HepG2 (cell line): ENCODE results near the gene ABCG5. TPM values are rescaled to one million over a fixed set of nuclear protein-coding genes. Genes with fewer than 3 reads are reported as not detected.

ENCODE experiments used
- ASH2L ChIP-seq: fragments of 300-600, 200-600 bp; sonication (generic); IDR thresholded peaks from 2 replicates; pipeline ENCODE4 v1.7.0; 2017; ENCODE audit warnings: low read depth, mild to moderate bottlenecking, moderate library complexity, mixed read lengths, low read length; ENCODE audit not compliant: insufficient read length
- GTF3A ChIP-seq: sonication (generic); formaldehyde crosslinking; conservative IDR thresholded peaks from 2 replicates; pipeline ENCODE4 v1.4.0; 2020; ENCODE audit warnings: mild to moderate bottlenecking, missing genetic modification reagents
- NCOA2 ChIP-seq: sonication (generic); formaldehyde crosslinking; IDR thresholded peaks from 2 replicates; pipeline ENCODE4 v1.8.0; 2022; ENCODE audit warnings: inconsistent platforms
- NCOR1 ChIP-seq: fragments of 200-600 bp; sonication (generic); IDR thresholded peaks from 2 replicates; pipeline ENCODE4 v1.7.0; 2017; ENCODE audit warnings: antibody characterized with exemption, low read length, borderline replicate concordance
- PAWR ChIP-seq: sonication (generic); formaldehyde crosslinking; IDR thresholded peaks from 2 replicates; pipeline ENCODE4 v1.4.0; 2020; ENCODE audit warnings: missing genetic modification reagents, mild to moderate bottlenecking, borderline replicate concordance
- RARG ChIP-seq: sonication (generic); formaldehyde crosslinking; IDR thresholded peaks from 2 replicates; pipeline ENCODE4 v1.4.0; 2020; ENCODE audit warnings: low read depth, mild to moderate bottlenecking, missing genetic modification reagents
- TEAD3 ChIP-seq: optimal IDR thresholded peaks from 2 replicates; pipeline ENCODE3; 2016; ENCODE audit warnings: borderline replicate concordance
- TGIF2 ChIP-seq: IDR thresholded peaks from 2 replicates; pipeline ENCODE4 v1.6.1; 2016; ENCODE audit warnings: control low read depth, missing compliant biosample characterization
- TP53 ChIP-seq: sonication (generic); formaldehyde crosslinking; conservative IDR thresholded peaks from 2 replicates; pipeline ENCODE4 v1.4.0; 2020; ENCODE audit warnings: missing genetic modification reagents
- WIZ ChIP-seq: sonication (generic); formaldehyde crosslinking; IDR thresholded peaks from 2 replicates; pipeline ENCODE4 v1.5.1; 2020; ENCODE audit warnings: mild to moderate bottlenecking, missing genetic modification reagents
- ZNF205 ChIP-seq: IDR thresholded peaks from 2 replicates; pipeline ENCODE4 v1.6.1; 2018; ENCODE audit warnings: missing biosample characterization, missing genetic modification reagents
- ZNF501 ChIP-seq: sonication (generic); formaldehyde crosslinking; IDR thresholded peaks from 2 replicates; pipeline ENCODE4 v1.5.1; 2020; ENCODE audit warnings: mild to moderate bottlenecking, moderate library complexity, missing genetic modification reagents
- ZNF552 ChIP-seq: sonication (generic); formaldehyde crosslinking; IDR thresholded peaks from 2 replicates; pipeline ENCODE4 v1.9.0; 2022; ENCODE audit warnings: missing genetic modification reagents, mild to moderate bottlenecking, borderline replicate concordance
- ZNF720 ChIP-seq: sonication (generic); formaldehyde crosslinking; IDR thresholded peaks from 2 replicates; pipeline ENCODE4 v1.4.0; 2020; ENCODE audit warnings: missing genetic modification reagents
- ZNF768 ChIP-seq: sonication (generic); formaldehyde crosslinking; IDR thresholded peaks from 2 replicates; pipeline ENCODE4 v1.4.0; 2020; ENCODE audit warnings: missing genetic modification reagents
- ZNF781 ChIP-seq: sonication (generic); formaldehyde crosslinking; IDR thresholded peaks from 2 replicates; pipeline ENCODE4 v1.5.1; 2020; ENCODE audit warnings: borderline replicate concordance, mild to moderate bottlenecking, missing genetic modification reagents; ENCODE audit errors: not compliant biosample characterization
- ZSCAN12 ChIP-seq: sonication (generic); formaldehyde crosslinking; IDR thresholded peaks from 2 replicates; pipeline ENCODE4 v1.9.0; 2021; ENCODE audit warnings: mild to moderate bottlenecking, missing genetic modification reagents
- polyA plus RNA-seq, 8 experiments: library from polyadenylated mRNA; depleted of rRNA in 3 of 8; stranded (reverse) in 7 of 8; unstranded in 1 of 8; fragments of >200 nt; fragmentation: Illumina TruSeq in 4 of 8; extraction: Trizol in 4 of 8; gene quantifications; 2 replicates each; pipeline versions ENCODE4 v1.2.1 to v1.2.3, GENCODE V29; 2011 to 2016; ENCODE audit warnings: low read depth in 4 of 8, missing spikeins in 1 of 8, mixed read lengths in 1 of 8; ENCODE audit not compliant: insufficient read depth in 1 of 8
- total RNA-seq, 5 experiments: library from RNA; depleted of rRNA; stranded (reverse); fragments of >200 nt; fragmentation: Illumina TruSeq; extraction: Trizol; gene quantifications; 2 replicates each; pipeline ENCODE4 v1.2.3, GENCODE V29; 2016; ENCODE audit warnings: low read depth in 1 of 5
- TF ChIP-seq, protein P1 (sequence below): sonication (generic); formaldehyde crosslinking; IDR thresholded peaks from 2 replicates; pipeline ENCODE4 v1.8.0; 2022; ENCODE audit warnings: mild to moderate bottlenecking, missing genetic modification reagents, moderate library complexity
- TF ChIP-seq, protein P2 (sequence below): sonication (generic); formaldehyde crosslinking; IDR thresholded peaks from 2 replicates; pipeline ENCODE4 v1.4.0; 2020; ENCODE audit warnings: missing genetic modification reagents
- TF ChIP-seq, protein P3 (sequence below): IDR thresholded peaks from 2 replicates; pipeline ENCODE4 v1.4.0; 2020; ENCODE audit warnings: mild to moderate bottlenecking, missing genetic modification reagents

Gene ABCG5
- total and polyA plus RNA-seq, 2 of the 13 experiments (the other 11 are each of a cell fraction or from before 2014, with no cell fraction given) = 15.1 to 39.0 TPM

DNA sequence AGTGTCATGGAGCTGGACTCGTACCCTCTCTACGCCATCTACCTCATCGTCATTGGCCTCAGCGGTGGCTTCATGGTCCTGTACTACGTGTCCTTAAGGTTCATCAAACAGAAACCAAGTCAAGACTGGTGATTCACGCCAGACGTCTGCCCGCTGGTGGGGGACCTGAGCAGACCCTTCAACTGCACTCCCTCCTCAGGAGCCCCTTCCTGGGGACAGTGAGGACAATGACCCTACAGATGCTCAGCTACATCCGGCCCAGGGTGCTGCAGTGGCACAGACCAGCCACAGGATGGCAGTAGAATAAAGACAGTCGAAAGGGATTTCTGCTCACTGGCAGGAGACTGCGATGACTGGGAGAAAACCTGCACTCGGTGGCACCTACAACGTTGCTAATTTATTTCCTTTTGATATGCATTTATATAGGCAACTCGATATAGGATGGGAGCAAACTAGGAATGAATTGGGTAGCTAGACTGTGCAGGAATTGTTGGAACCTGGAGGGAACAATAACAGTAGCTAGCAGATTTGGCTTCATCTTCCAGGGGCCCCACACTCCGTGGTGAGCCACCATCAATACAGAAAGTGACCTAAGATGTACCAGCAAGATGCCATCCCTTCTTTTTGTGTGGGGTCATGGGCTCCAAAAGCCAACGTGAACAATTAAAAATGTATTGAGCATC lies 39.3 kb upstream of the ABCG5 start (continued):
- TF ChIP-seq, protein P1, sequence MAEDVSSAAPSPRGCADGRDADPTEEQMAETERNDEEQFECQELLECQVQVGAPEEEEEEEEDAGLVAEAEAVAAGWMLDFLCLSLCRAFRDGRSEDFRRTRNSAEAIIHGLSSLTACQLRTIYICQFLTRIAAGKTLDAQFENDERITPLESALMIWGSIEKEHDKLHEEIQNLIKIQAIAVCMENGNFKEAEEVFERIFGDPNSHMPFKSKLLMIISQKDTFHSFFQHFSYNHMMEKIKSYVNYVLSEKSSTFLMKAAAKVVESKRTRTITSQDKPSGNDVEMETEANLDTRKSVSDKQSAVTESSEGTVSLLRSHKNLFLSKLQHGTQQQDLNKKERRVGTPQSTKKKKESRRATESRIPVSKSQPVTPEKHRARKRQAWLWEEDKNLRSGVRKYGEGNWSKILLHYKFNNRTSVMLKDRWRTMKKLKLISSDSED (CRISPR knock-in tag) = no peak
- 0 out of 2 replicates have a peak, but pooled peaks have one; percentile 37 for TF ChIP-seq ZNF720 (CRISPR knock-in tag)
- TF ChIP-seq ASH2L = no peak
- TF ChIP-seq NCOR1 = no peak
- 0 out of 2 replicates have a peak, but pooled peaks have one; percentile 12 for TF ChIP-seq NCOA2
- no peak for TF ChIP-seq GTF3A (CRISPR knock-in tag)
- TF ChIP-seq TP53 (CRISPR knock-in tag) = no peak
- TF ChIP-seq, protein P2, sequence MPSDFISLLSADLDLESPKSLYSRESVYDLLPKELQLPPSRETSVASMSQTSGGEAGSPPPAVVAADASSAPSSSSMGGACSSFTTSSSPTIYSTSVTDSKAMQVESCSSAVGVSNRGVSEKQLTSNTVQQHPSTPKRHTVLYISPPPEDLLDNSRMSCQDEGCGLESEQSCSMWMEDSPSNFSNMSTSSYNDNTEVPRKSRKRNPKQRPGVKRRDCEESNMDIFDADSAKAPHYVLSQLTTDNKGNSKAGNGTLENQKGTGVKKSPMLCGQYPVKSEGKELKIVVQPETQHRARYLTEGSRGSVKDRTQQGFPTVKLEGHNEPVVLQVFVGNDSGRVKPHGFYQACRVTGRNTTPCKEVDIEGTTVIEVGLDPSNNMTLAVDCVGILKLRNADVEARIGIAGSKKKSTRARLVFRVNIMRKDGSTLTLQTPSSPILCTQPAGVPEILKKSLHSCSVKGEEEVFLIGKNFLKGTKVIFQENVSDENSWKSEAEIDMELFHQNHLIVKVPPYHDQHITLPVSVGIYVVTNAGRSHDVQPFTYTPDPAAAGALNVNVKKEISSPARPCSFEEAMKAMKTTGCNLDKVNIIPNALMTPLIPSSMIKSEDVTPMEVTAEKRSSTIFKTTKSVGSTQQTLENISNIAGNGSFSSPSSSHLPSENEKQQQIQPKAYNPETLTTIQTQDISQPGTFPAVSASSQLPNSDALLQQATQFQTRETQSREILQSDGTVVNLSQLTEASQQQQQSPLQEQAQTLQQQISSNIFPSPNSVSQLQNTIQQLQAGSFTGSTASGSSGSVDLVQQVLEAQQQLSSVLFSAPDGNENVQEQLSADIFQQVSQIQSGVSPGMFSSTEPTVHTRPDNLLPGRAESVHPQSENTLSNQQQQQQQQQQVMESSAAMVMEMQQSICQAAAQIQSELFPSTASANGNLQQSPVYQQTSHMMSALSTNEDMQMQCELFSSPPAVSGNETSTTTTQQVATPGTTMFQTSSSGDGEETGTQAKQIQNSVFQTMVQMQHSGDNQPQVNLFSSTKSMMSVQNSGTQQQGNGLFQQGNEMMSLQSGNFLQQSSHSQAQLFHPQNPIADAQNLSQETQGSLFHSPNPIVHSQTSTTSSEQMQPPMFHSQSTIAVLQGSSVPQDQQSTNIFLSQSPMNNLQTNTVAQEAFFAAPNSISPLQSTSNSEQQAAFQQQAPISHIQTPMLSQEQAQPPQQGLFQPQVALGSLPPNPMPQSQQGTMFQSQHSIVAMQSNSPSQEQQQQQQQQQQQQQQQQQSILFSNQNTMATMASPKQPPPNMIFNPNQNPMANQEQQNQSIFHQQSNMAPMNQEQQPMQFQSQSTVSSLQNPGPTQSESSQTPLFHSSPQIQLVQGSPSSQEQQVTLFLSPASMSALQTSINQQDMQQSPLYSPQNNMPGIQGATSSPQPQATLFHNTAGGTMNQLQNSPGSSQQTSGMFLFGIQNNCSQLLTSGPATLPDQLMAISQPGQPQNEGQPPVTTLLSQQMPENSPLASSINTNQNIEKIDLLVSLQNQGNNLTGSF (CRISPR knock-in tag) = no peak
- no peak for TF ChIP-seq ZSCAN12 (CRISPR knock-in tag)
- 0 out of 2 replicates have a peak, but pooled peaks have one; percentile 43 for TF ChIP-seq TGIF2
- no peak for TF ChIP-seq WIZ
- TF ChIP-seq ZNF501 = 0 out of 2 replicates have a peak, but pooled peaks have one; percentile 47
- no peak for TF ChIP-seq ZNF205 (CRISPR knock-in tag)
- TF ChIP-seq ZNF768 (CRISPR knock-in tag) = no peak
- TF ChIP-seq ZNF781 (CRISPR knock-in tag) = peak; percentile 52
- no peak for TF ChIP-seq RARG (CRISPR knock-in tag)
- TF ChIP-seq TEAD3 (CRISPR knock-in tag) = peak; percentile 38
- TF ChIP-seq PAWR (CRISPR knock-in tag) = no peak
- TF ChIP-seq ZNF552 (CRISPR knock-in tag) = no peak
- TF ChIP-seq, protein P3, sequence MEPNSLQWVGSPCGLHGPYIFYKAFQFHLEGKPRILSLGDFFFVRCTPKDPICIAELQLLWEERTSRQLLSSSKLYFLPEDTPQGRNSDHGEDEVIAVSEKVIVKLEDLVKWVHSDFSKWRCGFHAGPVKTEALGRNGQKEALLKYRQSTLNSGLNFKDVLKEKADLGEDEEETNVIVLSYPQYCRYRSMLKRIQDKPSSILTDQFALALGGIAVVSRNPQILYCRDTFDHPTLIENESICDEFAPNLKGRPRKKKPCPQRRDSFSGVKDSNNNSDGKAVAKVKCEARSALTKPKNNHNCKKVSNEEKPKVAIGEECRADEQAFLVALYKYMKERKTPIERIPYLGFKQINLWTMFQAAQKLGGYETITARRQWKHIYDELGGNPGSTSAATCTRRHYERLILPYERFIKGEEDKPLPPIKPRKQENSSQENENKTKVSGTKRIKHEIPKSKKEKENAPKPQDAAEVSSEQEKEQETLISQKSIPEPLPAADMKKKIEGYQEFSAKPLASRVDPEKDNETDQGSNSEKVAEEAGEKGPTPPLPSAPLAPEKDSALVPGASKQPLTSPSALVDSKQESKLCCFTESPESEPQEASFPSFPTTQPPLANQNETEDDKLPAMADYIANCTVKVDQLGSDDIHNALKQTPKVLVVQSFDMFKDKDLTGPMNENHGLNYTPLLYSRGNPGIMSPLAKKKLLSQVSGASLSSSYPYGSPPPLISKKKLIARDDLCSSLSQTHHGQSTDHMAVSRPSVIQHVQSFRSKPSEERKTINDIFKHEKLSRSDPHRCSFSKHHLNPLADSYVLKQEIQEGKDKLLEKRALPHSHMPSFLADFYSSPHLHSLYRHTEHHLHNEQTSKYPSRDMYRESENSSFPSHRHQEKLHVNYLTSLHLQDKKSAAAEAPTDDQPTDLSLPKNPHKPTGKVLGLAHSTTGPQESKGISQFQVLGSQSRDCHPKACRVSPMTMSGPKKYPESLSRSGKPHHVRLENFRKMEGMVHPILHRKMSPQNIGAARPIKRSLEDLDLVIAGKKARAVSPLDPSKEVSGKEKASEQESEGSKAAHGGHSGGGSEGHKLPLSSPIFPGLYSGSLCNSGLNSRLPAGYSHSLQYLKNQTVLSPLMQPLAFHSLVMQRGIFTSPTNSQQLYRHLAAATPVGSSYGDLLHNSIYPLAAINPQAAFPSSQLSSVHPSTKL (CRISPR knock-in tag) = peak; percentile 46; the same call in 1 of the 2 replicates
